Stimulated activated CD4-positive, alpha-beta T cell treated with anti-CD3 and anti-CD28 coated beads, Interleukin-4, amount 100 ng/mL, for 4 hours (primary cell): Measurements from ENCODE around the gene BTBD1.
A peak's percentile ranks its signal among the peaks of the same experiment; 100 is the strongest.

Experiments
- DNase-seq, 2 experiments: peaks; one replicate each; pipeline ENCODE4 v3.0.0-alpha.2; 2020

Gene BTBD1

DNA sequence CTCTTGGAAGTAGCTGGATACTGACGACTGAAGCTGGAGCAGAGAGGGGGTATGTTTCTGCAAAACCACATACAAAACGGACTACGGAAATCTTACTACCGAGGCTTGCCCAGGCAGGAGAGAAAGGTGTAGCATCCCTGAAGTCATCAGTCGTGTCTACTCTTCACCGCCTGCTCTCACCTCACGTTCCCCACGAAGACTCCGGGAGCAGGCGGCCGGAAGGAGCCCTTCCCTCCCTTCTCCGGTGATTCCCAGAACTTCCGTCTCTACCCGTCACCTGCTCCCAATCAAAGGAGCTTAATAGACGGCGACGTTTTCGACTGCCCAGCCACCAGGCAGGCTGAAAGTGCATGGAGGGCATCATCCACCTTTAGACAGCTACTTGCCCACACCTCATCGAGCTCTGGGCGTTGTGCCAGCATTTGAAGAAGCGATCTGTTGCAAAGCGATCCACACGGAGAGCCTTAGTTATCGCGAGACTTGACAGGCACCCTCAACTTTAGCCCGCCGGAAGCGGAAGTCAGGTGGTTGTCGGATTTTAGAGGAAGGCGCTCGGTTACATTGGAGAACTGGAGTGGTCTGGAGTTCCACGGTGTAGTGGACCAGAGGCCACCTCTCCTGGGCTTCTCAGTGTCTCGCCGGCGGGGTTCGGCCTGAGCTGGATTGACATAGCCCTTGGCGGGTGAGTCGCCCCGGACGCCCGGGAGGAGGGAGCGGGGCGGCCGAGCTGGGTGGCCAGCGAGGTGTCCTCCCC lies 81.2 kb downstream of the BTBD1 start, which contains the start of gene RAMAC:
Gene RAMAC (plus strand): TSS at position 523 of the 754 bp plus-strand sequence. CDS start 2,809 bp downstream, outside the sequence.
- peak; percentile 81 to 93 for DNase-seq

- no peak for DNase-seq
These were observed 86.1 kb downstream of the BTBD1 start for GRCh38 chr15:82980981-82981380.

GRCh38 chr15:82979726-82980125 lies 87.3 kb downstream of the BTBD1 start:
- DNase-seq, result no peak

GRCh38 chr15:82978438-82978837 lies 88.6 kb downstream of the BTBD1 start:
- DNase-seq, result no peak

DNA sequence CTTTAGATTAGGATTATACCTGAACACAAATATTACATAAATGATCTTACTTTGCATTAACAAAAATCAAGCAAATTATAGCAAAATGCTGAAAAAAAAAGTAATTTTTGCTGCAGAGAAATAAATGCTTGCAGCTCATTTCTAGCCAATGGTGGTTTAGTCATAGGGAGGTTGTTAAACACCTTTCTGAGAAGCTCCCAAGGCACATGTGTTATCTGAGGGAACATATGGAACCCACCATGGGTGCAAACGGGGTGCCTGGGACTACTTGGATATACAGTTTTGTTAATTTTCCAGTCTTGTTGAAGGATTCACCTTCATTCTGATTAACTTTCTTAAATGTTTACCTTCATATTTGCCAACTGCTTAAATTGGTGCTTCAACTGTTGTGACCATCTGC lies 90.0 kb downstream of the BTBD1 start:
- DNase-seq, result no peak

- no peak for DNase-seq
These were observed 94.1 kb downstream of the BTBD1 start for GRCh38 chr15:82972990-82973389.

DNA sequence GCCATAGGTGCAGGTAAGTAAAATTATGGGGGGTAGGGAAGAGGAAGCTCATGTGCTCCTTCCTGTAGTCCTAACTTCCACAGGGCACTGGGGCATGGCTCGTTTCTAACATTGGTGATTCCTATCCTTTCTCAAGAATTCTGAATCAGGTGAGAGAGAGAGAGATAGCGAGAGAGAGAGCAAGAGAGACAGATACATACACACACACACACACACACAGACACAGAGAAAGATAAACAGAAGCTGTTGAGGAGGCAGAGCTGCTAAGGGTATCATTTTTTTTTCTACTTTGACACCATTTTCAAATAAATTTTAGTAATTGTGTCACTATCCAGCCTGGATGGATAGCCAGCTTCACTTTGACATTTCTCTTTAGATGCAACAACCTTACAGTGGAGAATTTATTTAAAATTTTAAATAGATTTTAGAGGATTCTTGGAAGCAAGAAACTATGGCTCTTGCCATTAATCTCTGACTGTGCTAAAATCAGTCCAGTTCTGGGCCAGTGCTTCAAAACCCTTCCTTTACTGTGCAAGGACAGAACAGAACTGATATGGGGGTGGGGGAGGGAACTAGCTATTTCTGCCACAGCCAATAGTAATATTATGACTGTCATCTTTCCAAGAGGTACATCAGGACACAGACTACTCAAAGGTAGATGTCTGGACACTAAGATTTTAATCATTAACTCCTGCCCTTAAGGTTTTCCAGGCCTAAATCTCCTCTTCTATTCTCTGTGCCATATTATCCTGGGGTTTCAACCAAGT lies 95.7 kb downstream of the BTBD1 start:
- no peak for DNase-seq

- DNase-seq, result no peak
These were observed 96.4 kb downstream of the BTBD1 start for GRCh38 chr15:82970696-82971095.

- no peak for DNase-seq
These were observed 96.9 kb downstream of the BTBD1 start for GRCh38 chr15:82970078-82970686.

- no peak for DNase-seq
These were observed 97.7 kb downstream of the BTBD1 start for GRCh38 chr15:82969353-82969752.

DNA sequence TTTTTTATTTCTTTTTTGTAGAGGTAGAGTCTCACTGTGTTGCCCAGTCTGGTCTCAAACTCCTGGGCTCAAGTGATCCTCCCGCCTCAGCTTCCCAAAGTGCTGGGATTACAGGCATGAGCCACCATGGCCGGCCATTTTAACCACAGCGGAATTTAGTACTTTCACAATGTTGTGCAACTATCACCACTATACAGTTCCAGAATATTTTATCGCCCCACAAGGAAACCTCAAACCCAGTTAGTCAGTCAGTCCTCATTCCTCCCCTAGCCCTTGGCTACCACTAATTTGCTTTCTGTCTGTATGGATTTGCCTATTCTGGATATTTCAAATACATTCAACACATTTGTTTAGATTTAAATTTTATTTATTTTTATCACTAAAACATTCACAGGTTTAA lies 99.0 kb downstream of the BTBD1 start:
- no peak for DNase-seq

- no peak for DNase-seq
These were observed 100.4 kb downstream of the BTBD1 start for GRCh38 chr15:82966671-82967071.
